Right ventricle myocardium superior (tissue), 1 donor: ENCODE results near the gene REEP6. TPM values are rescaled to one million over a fixed set of nuclear protein-coding genes. Genes with fewer than 3 reads are reported as not detected.

Source experiments
- ATAC-seq: fragments of 200-7000 bp; cut with Tn5 transposase; one replicate; pipeline ENCODE4 v1.9.1; 2020; ENCODE audit warnings: mild to moderate bottlenecking; ENCODE audit not compliant: poor library complexity
- DNase-seq: peaks from one replicate; pipeline ENCODE4 v3.0.0-alpha.2; 2020
- intact Hi-C: fragments of 100-400 bp; cut with DNase I; formaldehyde crosslinking; loops from one replicate; pipeline ENCODE4 v1.11.2; 2022
- long read RNA-seq: library from polyadenylated mRNA; unstranded; transcript quantifications from one replicate; pipeline ENCODE4 v2.0.0, GENCODE V29; 2021
- total RNA-seq: library from RNA; stranded (reverse); fragmentation: NEBNext Ultra II Directional; extraction: Animal tissue kit (Norgen Biotek cat#: 25700); gene quantifications from one replicate; pipeline ENCODE4 v1.2.1, GENCODE V29; 2021
- donor health status: DM: no; HTN: yes; CAD: no; lungs with severe emphysema.

Gene REEP6
- total RNA-seq, result 1.1 TPM
- long read RNA-seq, partial matches to known transcripts, result 0 of 2 reads
- long read RNA-seq, other reads (novel, unspliced or antisense), result 1 of 2 reads

DNA sequence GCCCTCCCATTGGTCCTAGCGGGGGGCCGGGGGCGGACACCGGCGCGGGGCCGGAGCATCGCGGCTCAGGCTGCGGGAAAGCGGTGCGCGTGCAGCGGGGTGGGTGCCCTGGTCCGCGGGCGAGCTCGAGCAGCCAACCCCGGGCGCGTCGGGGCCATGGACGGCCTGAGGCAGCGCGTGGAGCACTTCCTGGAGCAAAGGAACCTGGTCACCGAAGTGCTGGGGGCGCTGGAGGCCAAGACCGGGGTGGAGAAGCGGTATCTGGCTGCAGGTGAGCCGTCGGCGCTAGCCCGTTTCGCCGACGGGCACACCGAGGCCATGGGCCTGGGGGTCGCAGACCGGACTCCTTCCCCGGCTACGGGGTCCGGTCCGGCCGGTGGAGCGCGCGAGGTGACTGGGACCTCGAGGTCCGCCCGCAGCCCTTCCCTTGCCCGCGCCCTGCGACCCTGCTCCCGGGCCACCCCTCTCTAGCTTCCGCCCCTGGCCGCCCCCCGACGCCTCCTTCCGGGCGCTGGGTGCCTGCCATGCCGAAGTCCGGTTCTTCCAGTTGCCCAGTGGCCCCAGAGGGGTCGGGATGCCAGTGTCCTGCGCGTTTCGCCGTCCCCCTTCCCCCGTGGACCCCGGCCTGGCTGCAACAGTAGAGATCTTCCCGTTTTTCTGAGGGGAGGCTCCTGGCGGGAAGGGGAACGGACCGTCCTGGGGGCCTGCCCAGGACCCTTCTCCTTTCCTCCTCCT, at the start of gene REEP6:
REEP6 (plus strand) TSS at position 68 of the 735 bp plus-strand sequence; CDS start at position 157, 89 bp downstream.
- DNase-seq (no peak), ATAC-seq (no peak)
- intact Hi-C loops, result no loop called here

DNA sequence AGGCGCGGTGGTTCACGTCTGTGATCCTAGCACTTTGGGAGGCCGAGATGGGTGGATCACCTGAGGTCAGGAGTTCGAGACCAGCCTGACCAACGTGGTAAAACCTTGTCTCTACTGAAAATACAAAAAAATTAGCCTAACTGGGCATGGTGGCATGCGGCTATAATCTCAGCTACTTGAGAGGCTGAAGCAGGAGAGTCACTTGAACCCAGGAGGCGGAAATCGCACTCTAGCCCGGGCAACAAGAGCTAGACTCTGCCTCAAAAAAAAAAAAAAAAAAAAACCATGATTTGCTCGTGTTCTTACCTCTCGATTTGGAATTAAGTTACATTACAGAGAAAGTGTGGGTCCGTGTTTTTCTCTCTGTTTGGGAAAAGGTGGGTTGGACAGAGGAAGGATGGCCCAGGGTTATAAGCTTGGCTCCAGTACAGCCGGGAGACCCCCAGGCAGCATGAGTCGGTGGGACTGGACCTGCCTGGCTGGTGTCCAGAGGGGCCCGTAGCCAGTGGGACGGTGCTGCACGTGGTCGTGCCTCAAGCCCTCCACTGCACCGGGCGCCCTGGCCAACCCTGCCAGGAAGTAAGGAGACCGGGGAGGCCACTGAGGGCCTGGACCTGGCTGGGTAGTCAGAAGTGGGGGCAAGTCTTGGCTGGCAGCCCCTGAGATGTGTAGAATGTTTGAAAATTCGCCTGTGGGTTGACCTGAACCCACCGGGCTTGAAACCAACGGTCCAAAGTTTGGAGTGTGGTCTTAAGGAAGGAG, 49.1 kb upstream of the REEP6 start:
- intact Hi-C loops, result no loop called here
- no peak for ATAC-seq
- DNase-seq, result no peak

GRCh38 chr19:1445185-1445931, 45.6 kb upstream of the REEP6 start:
- intact Hi-C loops, result no loop called here
- peak; percentile 88 for DNase-seq
- peak; percentile 94 for ATAC-seq

GRCh38 chr19:1445932-1446712, 44.9 kb upstream of the REEP6 start:
- intact Hi-C loops, result no loop called here
- DNase-seq (no peak), ATAC-seq (no peak)

DNA sequence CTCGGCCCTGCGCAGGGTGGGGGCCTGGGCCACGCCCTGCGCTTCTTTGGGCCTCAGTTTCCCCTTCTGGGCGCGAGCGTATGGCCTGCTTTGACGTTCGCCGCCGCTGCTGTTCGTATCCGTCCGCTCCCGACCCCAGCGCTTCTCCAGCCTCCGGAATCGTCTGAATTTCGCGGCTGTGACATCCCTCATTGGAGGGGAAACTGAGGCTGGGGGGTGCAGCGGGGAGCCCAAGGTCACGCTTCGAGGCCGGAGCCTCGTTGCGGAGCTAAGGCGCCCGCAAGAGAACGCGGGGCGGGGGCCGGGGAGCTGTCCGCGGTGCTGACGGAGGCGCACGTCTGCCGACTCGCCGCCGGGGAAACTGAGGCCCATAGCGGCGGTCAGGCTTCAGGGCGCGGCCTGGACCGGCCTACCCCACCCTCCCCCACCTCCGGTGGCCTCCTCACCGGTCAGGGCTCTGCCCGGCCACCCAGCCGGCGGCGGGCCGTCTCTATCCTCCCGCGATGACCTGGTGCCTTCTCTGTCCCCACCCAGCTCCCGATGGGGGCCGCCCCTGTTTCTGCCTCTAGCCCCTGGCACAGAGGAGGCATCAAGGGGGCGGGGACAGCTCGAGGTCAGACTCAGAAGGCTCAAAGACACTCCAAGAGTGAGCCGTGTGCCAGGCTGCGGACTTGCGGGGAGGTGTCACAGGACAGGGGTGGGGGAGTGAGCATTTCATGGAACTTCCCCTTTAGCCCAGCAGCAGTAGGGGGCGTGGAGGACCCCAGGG, 44.1 kb upstream of the REEP6 start:
- ATAC-seq, result no peak
- no peak for DNase-seq
- intact Hi-C loops, result no loop called here

- intact Hi-C loops, result no loop called here
- no peak for DNase-seq
- no peak for ATAC-seq
These were observed 43.5 kb upstream of the REEP6 start for GRCh38 chr19:1447504-1447903.

DNA sequence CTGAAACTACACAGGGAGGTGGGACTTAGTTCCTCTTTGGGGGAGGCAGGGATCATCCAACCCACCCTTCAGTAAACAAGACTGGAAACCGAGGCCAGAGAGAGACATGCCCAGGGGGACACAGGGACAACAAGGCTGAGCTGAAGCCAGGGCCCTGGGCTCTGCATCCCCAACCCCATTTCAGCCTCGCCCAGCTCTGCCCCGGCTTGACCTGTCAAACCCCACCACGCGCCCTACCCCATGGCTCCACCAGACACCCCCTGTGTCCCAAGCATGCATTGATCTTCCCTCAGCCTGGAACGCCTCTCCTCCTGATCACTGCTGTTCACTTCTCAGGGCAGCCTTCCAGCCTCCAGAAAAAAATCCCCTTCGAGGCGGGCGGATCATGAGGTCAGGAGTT, 43.0 kb upstream of the REEP6 start:
- intact Hi-C loops, result no loop called here
- no peak for DNase-seq
- no peak for ATAC-seq

DNA sequence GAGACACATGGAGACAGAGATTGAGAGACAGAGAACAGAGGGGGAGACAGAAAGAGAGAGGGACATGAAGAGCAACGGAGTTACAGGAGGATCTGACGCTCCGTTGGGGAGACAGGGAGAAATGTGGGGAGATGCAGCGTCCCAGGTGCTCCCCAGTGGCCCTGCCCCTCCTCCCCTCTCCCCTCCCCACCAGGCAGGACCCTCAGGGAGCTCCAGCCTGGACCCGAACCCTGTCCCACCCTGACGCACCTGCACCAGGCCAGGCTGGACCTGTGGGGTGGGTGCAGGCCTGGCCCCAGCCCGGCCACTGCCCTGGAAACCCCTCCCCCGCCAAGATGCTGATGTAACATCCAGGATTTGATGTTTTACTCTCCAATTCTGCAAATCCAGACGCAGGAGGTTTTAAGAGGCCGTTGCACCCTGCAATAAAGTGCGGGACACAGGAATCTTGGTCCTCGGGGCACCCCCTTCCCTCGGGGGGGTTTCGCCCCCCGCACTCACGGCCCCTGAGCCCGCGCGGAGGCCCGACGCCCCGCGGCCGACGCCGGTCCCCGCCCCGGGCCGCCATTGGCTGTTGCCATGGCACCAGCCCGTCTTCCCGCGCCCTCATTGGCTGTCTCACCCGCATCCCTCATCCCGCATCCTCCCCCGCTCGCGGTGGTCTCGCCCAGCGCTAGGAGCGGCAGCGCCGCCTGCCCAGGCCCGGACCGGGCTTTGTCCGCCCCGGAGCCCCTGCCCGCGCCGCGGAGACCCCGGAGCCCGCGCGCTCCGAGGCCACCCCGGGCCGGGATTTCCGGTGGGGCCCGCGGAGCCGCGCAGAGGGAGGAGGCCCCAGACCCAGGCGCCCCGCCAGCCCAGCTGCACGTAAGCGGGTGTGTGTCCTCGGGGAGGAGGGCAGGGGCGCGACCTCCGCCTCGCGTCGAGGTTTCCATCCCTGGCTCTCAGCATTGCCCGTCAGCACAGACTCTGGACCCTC, 41.2 kb upstream of the REEP6 start, which contains the start of gene APC2:
APC2 (plus strand) TSS at position 655 of the 976 bp plus-strand sequence. CDS start 2,881 bp downstream, outside the sequence.
- no peak for ATAC-seq
- DNase-seq, result no peak
- intact Hi-C loops, result no loop called here

- intact Hi-C loops, result no loop called here
- DNase-seq, result no peak
- ATAC-seq, result no peak
These were observed 39.9 kb upstream of the REEP6 start for GRCh38 chr19:1450735-1451731.

- no peak for DNase-seq
- ATAC-seq, result no peak
- intact Hi-C loops, result no loop called here
These were observed 38.8 kb upstream of the REEP6 start for GRCh38 chr19:1451916-1452801.

DNA sequence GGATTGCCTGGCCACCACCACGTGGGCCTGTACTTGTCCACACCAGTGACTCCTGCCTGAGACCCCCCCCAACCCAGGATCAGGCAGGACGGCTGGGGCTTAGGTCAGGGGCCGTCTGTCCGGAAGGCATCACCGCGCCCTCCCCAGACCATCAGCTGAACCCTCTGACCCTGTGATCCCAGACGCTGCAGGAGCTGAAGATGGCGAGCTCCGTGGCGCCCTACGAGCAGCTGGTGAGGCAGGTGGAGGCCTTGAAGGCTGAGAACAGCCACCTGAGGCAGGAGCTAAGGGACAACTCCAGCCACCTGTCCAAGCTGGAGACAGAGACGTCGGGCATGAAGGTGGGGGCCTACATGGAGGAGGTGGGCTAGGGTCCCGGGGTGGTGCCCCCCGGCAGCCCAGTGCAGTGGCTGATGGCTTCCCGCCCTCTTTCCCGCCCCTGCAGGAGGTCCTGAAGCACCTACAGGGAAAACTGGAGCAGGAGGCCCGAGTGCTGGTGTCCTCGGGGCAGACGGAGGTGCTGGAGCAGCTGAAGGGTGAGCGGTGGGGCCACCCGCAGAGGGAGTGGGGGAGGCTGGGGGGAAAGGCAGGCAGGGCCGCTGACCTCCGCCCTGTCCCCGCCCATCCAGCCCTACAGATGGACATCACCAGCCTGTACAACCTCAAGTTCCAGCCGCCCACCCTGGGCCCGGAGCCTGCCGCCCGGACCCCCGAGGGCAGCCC, 38.0 kb upstream of the REEP6 start:
- no peak for ATAC-seq
- intact Hi-C loops, result no loop called here
- DNase-seq, result no peak

- no peak for DNase-seq
These were observed 37.2 kb upstream of the REEP6 start for GRCh38 chr19:1453525-1454364.

DNA sequence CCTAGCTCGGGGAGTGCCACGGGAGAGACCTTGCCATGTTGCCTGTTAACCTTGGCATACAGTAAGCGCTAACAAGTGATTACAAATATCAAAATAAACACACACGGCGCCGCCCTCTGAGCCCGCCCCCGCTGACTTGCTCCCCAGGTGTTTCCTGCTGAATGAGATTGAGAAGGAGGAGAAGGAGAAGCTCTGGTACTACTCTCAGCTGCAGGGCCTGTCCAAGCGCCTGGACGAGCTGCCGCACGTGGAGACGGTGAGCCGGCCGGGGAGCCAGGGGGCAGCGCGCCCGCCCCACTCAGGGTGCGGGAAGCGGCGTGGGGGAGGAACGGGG, 36.0 kb upstream of the REEP6 start:
- ATAC-seq, result no peak
- intact Hi-C loops, result no loop called here
- no peak for DNase-seq

More at GRCh38 chr19:1453525-1454364, 37.2 kb upstream of the REEP6 start:
- ATAC-seq, result no peak
- intact Hi-C loops, result no loop called here
